MM.1S (cell line): ENCODE results near the gene ZNF593OS.

Experiments
- CTCF ChIP-seq: fragments of 300-600 bp; sonication (generic); IDR thresholded peaks from 2 replicates; pipeline ENCODE4 v1.5.1; 2016; ENCODE audit warnings: antibody characterized with exemption, low read length, mixed read lengths
- EZH2 ChIP-seq: fragments of 300-600 bp; sonication (generic); optimal IDR thresholded peaks from 2 replicates; pipeline ENCODE3; 2017; ENCODE audit warnings: low read depth, mild to moderate bottlenecking, antibody characterized with exemption, low read length, mixed read lengths
- EZH2phosphoT487 ChIP-seq: fragments of 300-600 bp; sonication (generic); IDR thresholded peaks from 2 replicates; pipeline ENCODE4 v1.6.1; 2018; ENCODE audit warnings: antibody characterized with exemption, low read length

GRCh38 chr1:26190373-26190987, 18.8 kb upstream of the ZNF593OS start, which contains the start of gene CATSPER4:
- TF ChIP-seq CTCF (peak; percentile 13; the same call in 1 of the 2 replicates), EZH2 (no peak), EZH2phosphoT487 (no peak)
